Fibroblast of the conjunctiva (primary cell): ENCODE results near the gene MYRFL.
A peak's percentile ranks its signal among the peaks of the same experiment; 100 is the strongest.
"Not testable (repeated sequence)": the region's sequence is repeated elsewhere in the genome, so short reads cannot be mapped to it uniquely, and the experiment has no call there.

Experiments
- DNase-seq: peaks from one replicate; pipeline ENCODE4 v3.0.0-alpha.2; 2010; ENCODE audit warnings: low read depth

The MYRFL gene

GRCh38 chr12:69844416-69844815 is 19.4 kb downstream of the MYRFL start:
- no peak for DNase-seq

GRCh38 chr12:69844836-69845235 is 19.8 kb downstream of the MYRFL start:
- no peak for DNase-seq

GRCh38 chr12:69846976-69847375 is 21.9 kb downstream of the MYRFL start:
- DNase-seq = no peak

GRCh38 chr12:69851976-69852375 is 26.9 kb downstream of the MYRFL start:
- DNase-seq = no peak

GRCh38 chr12:69853176-69853961 is 28.3 kb downstream of the MYRFL start:
- not testable (repeated sequence) for DNase-seq

GRCh38 chr12:69866698-69867097 is 41.7 kb downstream of the MYRFL start:
- no peak for DNase-seq

- no peak for DNase-seq
Observed at GRCh38 chr12:69868695-69869094, 43.7 kb downstream of the MYRFL start.

GRCh38 chr12:69872804-69873203 is 47.8 kb downstream of the MYRFL start:
- DNase-seq = no peak

- no peak for DNase-seq
Observed at GRCh38 chr12:69873429-69873828, 48.4 kb downstream of the MYRFL start.

GRCh38 chr12:69874606-69875005 is 49.6 kb downstream of the MYRFL start:
- DNase-seq = no peak

- DNase-seq = no peak
Observed at GRCh38 chr12:69875416-69875935, 50.4 kb downstream of the MYRFL start.

GRCh38 chr12:69879007-69879960 is 54.3 kb downstream of the MYRFL start:
- DNase-seq = peak; percentile 56

- DNase-seq = no peak
Observed at GRCh38 chr12:69880571-69880970, 55.5 kb downstream of the MYRFL start.

- DNase-seq = no peak
Observed at GRCh38 chr12:69881771-69882170, 56.7 kb downstream of the MYRFL start.

- DNase-seq = no peak
Observed at GRCh38 chr12:69884386-69884785, 59.4 kb downstream of the MYRFL start.

- DNase-seq = no peak
Observed at GRCh38 chr12:69885658-69886057, 60.6 kb downstream of the MYRFL start.

GRCh38 chr12:69886109-69886508 is 61.1 kb downstream of the MYRFL start:
- no peak for DNase-seq

GRCh38 chr12:69886715-69887114 is 61.7 kb downstream of the MYRFL start:
- no peak for DNase-seq

- no peak for DNase-seq
Observed at GRCh38 chr12:69888901-69889300, 63.9 kb downstream of the MYRFL start.

GRCh38 chr12:69894800-69895383 is 69.9 kb downstream of the MYRFL start:
- DNase-seq = no peak

GRCh38 chr12:69896653-69897381 is 71.8 kb downstream of the MYRFL start:
- no peak for DNase-seq

- DNase-seq = peak; percentile 47
Observed at GRCh38 chr12:69897744-69898143, 72.7 kb downstream of the MYRFL start.
